Activated naive CD4-positive, alpha-beta T cell treated with anti-CD3 and anti-CD28 coated beads, Interleukin-2, amount 50 U/mL, for 72 hours (primary cell): ENCODE measurements around the gene SHROOM3. TPM values are rescaled to one million over a fixed set of nuclear protein-coding genes. Genes with fewer than 3 reads are reported as not detected.

Experiments used
- ATAC-seq, 2 donors: fragments of 150-1000 bp; cut with Tn5 transposase; 2 replicates each; pipeline ENCODE4 v1.10.0; 2021; ENCODE audit warnings: mild to moderate bottlenecking in 2 of 2, moderate library complexity in 2 of 2
- DNase-seq, 2 donors: peaks; one replicate each; pipeline ENCODE4 v3.0.0; 2021 to 2022; ENCODE audit warnings: low spot score in 2 of 2
- H3K27ac Mint-ChIP-seq, 2 donors: one replicate each; pipeline ENCODE4 v1.8.0; 2022; ENCODE audit warnings: mild to moderate bottlenecking in 2 of 2, mixed read lengths in 2 of 2
- H3K36me3 Mint-ChIP-seq, 2 donors: one replicate each; pipeline ENCODE4 v1.8.0; 2022; ENCODE audit warnings: mixed read lengths in 2 of 2
- H3K9me3 Mint-ChIP-seq, 2 donors: one replicate each; pipeline ENCODE4 v1.8.0; 2022; ENCODE audit warnings: mixed read lengths in 2 of 2
- total RNA-seq, 2 donors: library from RNA; stranded (reverse); gene quantifications; one replicate each; pipeline ENCODE4 v1.2.3, GENCODE V29; 2022

SHROOM3 gene
- total RNA-seq, 2 donors from 2014 or later = 0.20 to 0.21 TPM

DNA sequence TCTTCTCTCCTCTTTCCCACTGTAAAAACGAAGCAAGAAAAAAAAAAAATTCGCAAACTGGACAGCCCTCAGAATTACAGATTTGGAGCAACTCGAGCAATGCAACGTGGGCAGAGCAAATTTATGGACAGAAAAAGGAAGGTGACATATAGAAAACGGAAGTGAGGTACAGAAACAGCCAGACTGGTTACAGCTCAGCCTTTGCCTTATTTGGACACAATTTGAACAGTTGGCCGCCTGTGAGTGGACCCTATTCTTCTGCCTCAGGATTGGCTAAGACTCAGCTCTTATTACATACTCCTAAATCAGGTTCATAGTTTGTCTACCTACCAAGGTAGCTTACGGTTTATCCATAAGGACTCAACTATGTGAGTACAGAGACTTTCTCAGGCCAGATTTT, 364.1 kb downstream of the SHROOM3 start:
- DNase-seq = no peak
- ATAC-seq = no peak
- H3K36me3 Mint-ChIP-seq = no peaks in the 10 kb centered on the region
- H3K27ac Mint-ChIP-seq = no peak overlapping the region
- H3K9me3 Mint-ChIP-seq = no peaks in the 10 kb centered on the region

DNA sequence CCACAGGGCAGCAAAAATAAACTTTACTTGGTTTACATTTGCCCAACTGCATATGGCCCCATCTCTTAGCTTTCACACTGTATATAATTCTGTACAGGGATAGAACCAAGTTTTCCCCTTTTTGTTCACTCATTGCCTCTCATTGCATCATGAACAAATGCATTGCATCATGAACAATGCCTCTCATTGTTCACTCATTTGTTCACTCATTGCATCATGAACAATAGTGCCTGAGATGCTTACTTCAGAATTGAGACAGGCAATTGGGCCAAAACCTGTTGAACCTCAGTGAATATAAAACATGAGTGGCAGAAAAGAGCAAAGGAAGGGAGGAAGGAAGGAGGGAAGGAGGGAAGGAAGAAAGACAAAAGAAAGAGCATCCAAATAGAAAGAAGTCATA, 364.7 kb downstream of the SHROOM3 start:
- no peak overlapping the region for H3K27ac Mint-ChIP-seq
- H3K9me3 Mint-ChIP-seq = no peaks in the 10 kb centered on the region
- H3K36me3 Mint-ChIP-seq = no peaks in the 10 kb centered on the region
- ATAC-seq (no peak), DNase-seq (no peak)

DNA sequence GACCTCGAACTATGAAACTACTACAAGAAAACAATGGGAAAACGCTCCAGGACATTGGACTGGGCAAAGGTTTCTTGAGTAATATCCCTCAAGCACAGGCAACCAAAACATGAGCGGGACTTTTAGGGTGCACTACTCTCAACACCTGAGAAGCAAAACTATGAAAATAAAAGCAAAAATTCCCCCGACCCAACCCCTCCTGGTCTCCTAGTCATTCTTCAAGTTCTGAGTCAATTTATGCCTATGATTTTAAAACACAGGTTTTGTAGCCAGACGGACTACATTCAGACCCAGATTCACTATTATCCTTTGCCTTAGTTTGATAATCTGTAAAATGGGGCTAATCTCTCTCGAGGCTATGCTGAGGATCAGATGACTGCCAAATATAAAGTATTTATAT, 365.9 kb downstream of the SHROOM3 start:
- ATAC-seq = peak in 1 of 2 donors; percentile 54
- no peaks in the 10 kb centered on the region for H3K36me3 Mint-ChIP-seq
- no peaks in the 10 kb centered on the region for H3K9me3 Mint-ChIP-seq
- no peak for DNase-seq
- H3K27ac Mint-ChIP-seq = no peak overlapping the region

DNA sequence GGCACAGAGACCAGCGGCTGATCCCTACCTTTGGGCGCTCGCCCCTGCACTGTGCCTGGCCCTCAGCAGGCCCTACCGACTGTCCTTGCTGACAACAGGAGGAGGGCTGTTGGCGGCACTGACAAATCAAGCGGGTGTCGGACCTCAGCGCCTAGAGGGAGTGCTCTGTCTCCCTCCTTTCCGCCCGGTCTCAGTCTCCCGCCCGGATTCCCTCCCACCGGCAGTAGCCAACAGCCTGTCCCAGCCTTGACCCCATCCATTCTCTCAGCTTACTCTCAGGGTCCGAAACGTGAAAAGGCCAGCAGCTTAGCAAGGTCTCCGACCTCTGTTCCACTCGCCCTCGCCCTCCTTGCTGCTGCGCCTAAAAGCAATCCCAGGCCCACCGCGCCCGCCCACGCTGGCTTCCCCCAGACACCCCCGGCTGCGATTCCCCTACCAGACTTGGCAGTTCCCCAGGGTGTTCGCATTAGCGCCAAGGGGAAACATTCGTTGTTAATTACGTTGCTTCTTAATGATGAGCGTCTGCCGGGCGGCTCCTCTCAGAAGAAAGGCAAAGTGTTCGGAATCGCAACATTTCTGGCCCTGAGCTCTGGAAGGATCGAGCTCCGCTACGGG, 366.7 kb downstream of the SHROOM3 start:
- DNase-seq (no peak), ATAC-seq (no peak)
- Mint-ChIP-seq H3K9me3 (peaks cover 4% of the 10 kb centered on the region in 2 donors), H3K36me3 (no peaks in the 10 kb centered on the region), H3K27ac (peak overlapping the region in 1 of 2 donors; percentile 64)

- no peak for ATAC-seq
Measured at GRCh38 chr4:76802236-76803021, 367.4 kb downstream of the SHROOM3 start.

GRCh38 chr4:76803522-76803921, 368.5 kb downstream of the SHROOM3 start:
- H3K27ac Mint-ChIP-seq = no peak overlapping the region
- H3K9me3 Mint-ChIP-seq = peaks cover 12 to 16% of the 10 kb centered on the region in 2 donors
- no peak for ATAC-seq
- peaks cover 10% of the 10 kb centered on the region in 2 donors for H3K36me3 Mint-ChIP-seq
- DNase-seq = no peak

More at GRCh38 chr4:76802236-76803021, 367.4 kb downstream of the SHROOM3 start:
- no peak for DNase-seq
- Mint-ChIP-seq H3K27ac (peak overlapping the region in 1 of 2 donors; percentile 64), H3K9me3 (peaks cover 4 to 8% of the 10 kb centered on the region in 2 donors), H3K36me3 (no peaks in the 10 kb centered on the region)

GRCh38 chr4:76804096-76804495, 369.1 kb downstream of the SHROOM3 start:
- Mint-ChIP-seq H3K27ac (no peak overlapping the region), H3K9me3 (peaks cover 17 to 21% of the 10 kb centered on the region in 2 donors), H3K36me3 (peaks cover 14% of the 10 kb centered on the region in 2 donors)
- no peak for ATAC-seq
- no peak for DNase-seq

DNA sequence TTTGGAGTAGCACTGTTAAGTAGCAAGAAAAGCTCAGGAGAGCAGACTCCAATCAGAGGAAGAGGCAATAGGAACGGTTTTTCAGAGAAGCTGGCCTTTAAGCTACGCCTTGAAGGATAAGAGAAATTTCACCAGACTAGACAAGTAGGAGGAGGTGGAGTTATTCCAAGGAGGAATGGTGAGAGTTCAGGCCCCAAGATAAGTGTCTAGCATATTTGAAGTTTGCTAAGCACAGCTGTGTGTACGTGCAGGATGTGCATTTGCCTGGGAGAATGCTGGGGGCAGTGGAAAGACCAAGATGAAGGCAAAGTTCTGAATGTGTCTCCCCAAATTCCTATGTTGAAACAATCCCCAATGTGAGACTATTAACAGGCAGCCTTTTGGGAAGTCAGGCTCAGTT, 371.3 kb downstream of the SHROOM3 start:
- DNase-seq (no peak), ATAC-seq (no peak)
- Mint-ChIP-seq H3K27ac (no peak overlapping the region), H3K9me3 (peaks cover 21% of the 10 kb centered on the region in 2 donors), H3K36me3 (peaks cover 14 to 18% of the 10 kb centered on the region in 2 donors)

GRCh38 chr4:76806757-76807156, 371.7 kb downstream of the SHROOM3 start:
- no peak for DNase-seq
- Mint-ChIP-seq H3K36me3 (peaks cover 14 to 18% of the 10 kb centered on the region in 2 donors), H3K27ac (no peak overlapping the region), H3K9me3 (peaks cover 21% of the 10 kb centered on the region in 2 donors)
- no peak for ATAC-seq

GRCh38 chr4:76809594-76810305, 374.7 kb downstream of the SHROOM3 start:
- Mint-ChIP-seq H3K27ac (peak overlapping the region in 1 of 2 donors; percentile 45), H3K36me3 (peaks cover 14 to 18% of the 10 kb centered on the region in 2 donors), H3K9me3 (peaks cover 21% of the 10 kb centered on the region in 2 donors)
- ATAC-seq (no peak), DNase-seq (no peak)

GRCh38 chr4:76811604-76812412, 376.8 kb downstream of the SHROOM3 start:
- ATAC-seq = no peak
- Mint-ChIP-seq H3K9me3 (peaks cover 16 to 17% of the 10 kb centered on the region in 2 donors), H3K36me3 (peaks cover 14 to 18% of the 10 kb centered on the region in 2 donors), H3K27ac (no peak overlapping the region)
- no peak for DNase-seq

- no peak overlapping the region for H3K27ac Mint-ChIP-seq
- DNase-seq (no peak), ATAC-seq (no peak)
- peaks cover 8 to 13% of the 10 kb centered on the region in 2 donors for H3K9me3 Mint-ChIP-seq
- H3K36me3 Mint-ChIP-seq = peaks cover 8 to 13% of the 10 kb centered on the region in 2 donors
Measured at GRCh38 chr4:76813070-76813469, 378.0 kb downstream of the SHROOM3 start.

GRCh38 chr4:76821641-76822040, 386.6 kb downstream of the SHROOM3 start:
- DNase-seq = no peak
- Mint-ChIP-seq H3K36me3 (peaks cover 5% of the 10 kb centered on the region in 2 donors), H3K9me3 (peaks cover 3 to 20% of the 10 kb centered on the region in 2 donors)

DNA sequence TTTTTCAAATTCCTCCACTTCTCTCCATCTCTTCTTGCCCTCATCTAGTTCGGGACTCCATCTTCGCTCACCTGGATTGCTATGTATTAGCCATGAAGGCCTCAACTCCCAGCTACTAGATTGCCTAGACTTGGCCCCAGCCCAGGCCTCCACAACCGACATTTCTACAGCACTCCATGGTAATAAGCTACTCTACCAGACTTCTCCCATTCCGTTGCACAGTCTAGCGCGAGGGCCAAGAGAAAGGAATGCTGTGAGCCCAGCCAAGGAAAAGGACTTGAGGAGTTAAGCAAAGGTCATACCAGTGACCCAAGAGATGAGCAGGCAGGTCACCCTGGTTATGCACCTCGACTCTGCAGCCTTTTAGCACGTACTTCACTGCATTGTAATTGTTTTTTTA, 387.3 kb downstream of the SHROOM3 start:
- peaks cover 5% of the 10 kb centered on the region in 2 donors for H3K36me3 Mint-ChIP-seq
- H3K27ac Mint-ChIP-seq = no peak overlapping the region
- ATAC-seq (no peak), DNase-seq (no peak)
- peaks cover 3 to 20% of the 10 kb centered on the region in 2 donors for H3K9me3 Mint-ChIP-seq

More at GRCh38 chr4:76821641-76822040, 386.6 kb downstream of the SHROOM3 start:
- no peak for ATAC-seq
- H3K27ac Mint-ChIP-seq = no peak overlapping the region

DNA sequence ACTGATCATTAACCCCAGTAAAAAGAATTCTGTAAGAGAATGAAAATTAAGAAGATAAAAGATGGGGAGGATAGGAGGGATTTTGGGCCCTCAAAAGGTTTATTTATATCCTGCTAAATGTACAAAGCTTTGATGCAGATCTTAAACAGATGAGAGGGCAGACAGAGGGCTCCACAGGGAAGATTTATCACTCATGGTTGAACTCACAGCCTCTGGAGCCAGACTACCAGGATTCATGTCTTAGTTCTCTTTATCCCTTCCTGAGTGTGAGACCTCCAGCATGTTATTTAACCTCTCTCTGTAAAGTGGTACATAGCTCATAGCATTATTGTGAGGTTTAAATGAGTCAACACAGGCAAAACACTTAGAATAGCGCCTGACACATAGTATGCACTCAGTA, 388.5 kb downstream of the SHROOM3 start:
- Mint-ChIP-seq H3K27ac (no peak overlapping the region), H3K36me3 (peaks cover 5% of the 10 kb centered on the region in 2 donors), H3K9me3 (peaks cover 3 to 17% of the 10 kb centered on the region in 2 donors)
- ATAC-seq (no peak), DNase-seq (no peak)

DNA sequence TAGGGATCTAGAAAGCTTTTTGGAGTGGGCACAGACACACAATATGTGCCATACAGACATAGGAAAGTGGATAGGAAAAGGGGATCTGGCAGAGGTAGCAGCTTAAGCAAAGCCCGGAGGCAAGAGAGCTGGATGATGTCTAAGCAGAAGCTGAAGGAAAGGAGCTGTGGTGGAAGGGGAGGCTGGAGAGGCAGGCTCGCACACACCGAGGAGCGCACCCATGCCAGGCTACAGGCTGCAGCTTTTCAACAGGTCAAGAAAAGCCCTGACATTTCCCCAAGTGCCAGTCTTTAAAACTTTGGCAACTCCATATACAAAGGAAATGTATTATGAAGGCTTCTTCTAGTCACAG, 395.6 kb downstream of the SHROOM3 start:
- no peaks in the 10 kb centered on the region for H3K36me3 Mint-ChIP-seq
- H3K9me3 Mint-ChIP-seq = no peaks in the 10 kb centered on the region
- DNase-seq (no peak), ATAC-seq (no peak)
- H3K27ac Mint-ChIP-seq = no peak overlapping the region
